ENCODE data around the gene SEC23IP. TPM values are rescaled to one million over a fixed set of nuclear protein-coding genes. Genes with fewer than 3 reads are reported as not detected.

The SEC23IP gene
- total RNA-seq, 1 donor from 2014 or later: 20.0 TPM

DNA sequence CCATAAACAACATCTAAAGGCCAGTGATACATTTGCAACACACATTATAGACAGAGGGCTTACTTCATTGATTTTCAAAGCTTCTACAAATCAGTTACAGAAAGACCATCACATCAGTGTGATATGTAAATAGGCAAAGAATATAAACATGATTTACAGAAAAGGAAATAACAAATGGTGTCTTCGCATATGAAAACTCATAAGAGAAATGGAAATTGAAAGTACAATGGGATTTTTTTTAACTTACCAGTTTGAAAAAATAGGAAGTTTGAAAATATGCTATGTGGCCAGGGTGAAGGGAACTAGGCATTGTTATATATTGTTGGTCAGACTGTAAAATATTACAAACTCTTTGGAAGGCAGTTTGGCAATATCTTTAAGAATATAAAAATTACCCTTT, 27.3 kb downstream of the SEC23IP start:
- DNase-seq (ENCODE audit: low spot score in 2 of 2) (no peak), FAIRE-seq (no peak)

DNA sequence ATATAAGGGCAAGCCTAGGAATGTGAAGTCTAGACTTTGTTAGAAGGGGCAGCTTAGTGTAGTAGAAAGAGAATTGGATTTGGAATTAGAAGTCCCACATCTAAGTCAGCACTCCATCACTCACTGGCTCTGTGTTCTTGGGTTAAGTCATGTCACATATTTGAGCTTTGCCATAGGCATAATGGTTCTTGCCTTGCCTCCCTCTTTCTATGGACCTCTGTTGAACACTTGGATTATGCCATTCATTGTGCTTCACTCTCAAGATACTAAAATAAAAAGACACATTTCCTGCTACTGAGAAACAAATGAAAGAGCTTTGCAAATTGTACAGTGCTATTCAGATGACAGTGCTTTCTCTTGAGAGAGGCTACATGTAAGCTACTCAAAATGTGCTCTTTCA, 35.9 kb downstream of the SEC23IP start:
- FAIRE-seq: no peak

DNA sequence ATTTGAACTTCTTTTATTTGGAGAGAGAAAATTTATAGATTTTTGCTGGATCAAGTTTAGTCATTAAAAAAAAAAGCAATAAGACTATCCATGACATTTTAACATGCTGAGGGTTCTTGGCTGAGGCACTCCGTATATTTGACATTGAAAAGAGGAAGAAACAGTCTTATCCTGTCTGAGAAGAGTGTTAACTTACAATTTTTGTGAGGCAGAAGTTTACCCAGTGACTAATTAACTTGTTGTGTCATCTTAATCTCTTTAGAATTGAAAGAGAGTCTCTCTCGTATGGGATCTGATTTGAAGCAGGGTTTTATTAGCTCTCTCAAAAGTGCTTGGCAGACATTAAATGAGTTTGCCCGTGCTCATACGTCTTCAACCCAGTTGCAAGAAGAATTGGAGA, 39.3 kb downstream of the SEC23IP start:
- FAIRE-seq: no peak
- DNase-seq (ENCODE audit: low spot score in 2 of 2): no peak

More for the DNA sequence above, 35.9 kb downstream of the SEC23IP start:
- DNase-seq (ENCODE audit: low spot score in 2 of 2): no peak

DNA sequence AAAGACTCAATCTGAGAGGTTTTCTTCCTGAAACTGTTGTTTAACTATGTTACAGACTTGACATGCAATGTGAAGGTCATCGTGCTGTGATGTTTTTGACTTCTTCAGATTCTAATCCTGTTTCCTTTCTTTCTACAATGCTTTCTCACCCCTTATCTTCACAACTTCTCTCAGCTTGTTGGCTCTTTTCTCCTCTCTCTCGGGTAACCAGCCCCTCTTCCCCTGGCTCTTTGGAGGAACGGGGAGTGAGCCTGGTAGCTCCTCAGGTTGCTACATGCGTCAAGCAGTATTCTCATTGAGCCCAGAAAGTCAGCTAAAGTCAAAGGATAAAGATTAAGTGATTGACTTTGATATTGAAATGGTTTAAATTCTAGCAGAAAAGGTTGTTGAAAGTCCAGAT, 40.1 kb downstream of the SEC23IP start:
- DNase-seq (ENCODE audit: low spot score in 2 of 2): no peak
- no peak for FAIRE-seq

DNA sequence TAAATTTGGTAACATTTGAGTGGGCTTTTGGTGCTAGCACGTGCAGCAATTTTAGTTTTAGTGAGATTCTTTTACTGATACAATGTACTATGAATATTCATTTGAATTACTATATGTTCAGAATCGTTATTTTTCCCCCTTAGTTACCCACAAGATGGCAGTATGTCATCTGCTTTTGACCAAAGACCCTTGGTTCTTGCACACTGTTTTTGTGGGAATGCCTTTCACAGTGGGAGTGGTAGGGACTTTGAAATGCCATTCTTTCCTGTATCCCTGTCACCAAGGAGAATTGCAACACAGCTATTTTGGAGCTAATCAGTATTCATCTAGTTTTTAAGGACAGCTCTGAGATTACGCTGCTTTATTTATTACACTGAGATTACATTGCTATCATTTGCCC, 40.6 kb downstream of the SEC23IP start:
- FAIRE-seq (no peak), DNase-seq (ENCODE audit: low spot score in 2 of 2) (peak in 1 of 2 donors; percentile 14)

DNA sequence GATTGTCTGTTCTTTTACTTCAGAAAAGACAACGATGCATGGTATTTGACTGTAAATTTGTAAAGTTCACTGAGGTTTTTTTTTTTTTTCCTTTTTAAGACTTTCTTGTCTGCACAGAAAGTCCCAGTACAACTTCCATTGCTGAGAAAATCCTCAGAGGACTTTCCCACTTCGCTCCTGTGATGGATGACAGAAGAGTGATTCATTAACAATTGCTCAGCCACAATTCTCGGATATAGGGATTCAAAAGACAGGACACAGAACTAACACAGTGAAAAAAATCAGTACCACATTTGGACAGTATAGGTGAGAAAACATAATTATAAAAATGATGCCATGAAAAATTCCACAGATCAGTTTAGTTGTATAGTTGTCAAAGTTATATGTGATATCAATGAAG, 48.0 kb downstream of the SEC23IP start:
- FAIRE-seq (no peak), DNase-seq (ENCODE audit: low spot score in 2 of 2) (no peak)

DNA sequence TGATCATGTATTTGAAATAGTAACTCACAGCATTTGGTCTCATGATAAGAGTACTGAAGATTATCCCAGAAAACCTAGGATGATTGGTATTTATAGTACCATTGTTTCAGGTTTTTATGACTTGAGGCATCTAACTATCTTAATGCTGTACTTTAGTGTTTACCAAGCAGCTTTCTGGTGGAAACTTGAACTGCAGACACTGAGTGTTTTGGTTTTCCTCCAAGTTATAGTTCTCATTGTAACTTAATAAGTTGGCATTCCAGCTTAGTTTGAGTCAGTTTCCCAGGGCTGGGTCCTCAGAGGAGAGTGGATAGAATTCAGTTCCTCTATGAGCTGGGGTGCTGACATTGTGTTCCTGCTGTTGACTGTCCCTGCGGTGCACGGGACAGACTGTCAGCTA, 50.4 kb downstream of the SEC23IP start:
- DNase-seq (ENCODE audit: low spot score in 2 of 2): no peak
- no peak for FAIRE-seq

DNA sequence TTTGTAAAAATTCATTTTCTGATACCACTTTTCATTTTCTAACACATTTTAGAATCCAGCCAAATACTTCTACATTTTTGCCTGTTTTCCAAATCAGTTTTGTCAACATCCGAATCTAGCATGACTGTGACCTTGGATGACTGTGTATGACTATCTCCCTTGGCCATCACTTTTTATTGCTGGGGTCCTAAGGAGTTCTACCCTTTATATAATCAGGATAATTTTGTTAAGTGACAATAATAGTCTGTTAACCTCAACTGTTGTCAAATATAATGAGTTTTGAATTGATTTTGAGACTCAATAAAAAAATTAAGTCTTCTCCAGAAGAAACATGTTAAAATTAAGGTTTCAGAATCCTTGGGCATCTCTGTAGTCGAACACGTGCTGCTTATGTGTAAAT, 53.3 kb downstream of the SEC23IP start:
- FAIRE-seq (no peak), DNase-seq (ENCODE audit: low spot score in 2 of 2) (no peak)

DNA sequence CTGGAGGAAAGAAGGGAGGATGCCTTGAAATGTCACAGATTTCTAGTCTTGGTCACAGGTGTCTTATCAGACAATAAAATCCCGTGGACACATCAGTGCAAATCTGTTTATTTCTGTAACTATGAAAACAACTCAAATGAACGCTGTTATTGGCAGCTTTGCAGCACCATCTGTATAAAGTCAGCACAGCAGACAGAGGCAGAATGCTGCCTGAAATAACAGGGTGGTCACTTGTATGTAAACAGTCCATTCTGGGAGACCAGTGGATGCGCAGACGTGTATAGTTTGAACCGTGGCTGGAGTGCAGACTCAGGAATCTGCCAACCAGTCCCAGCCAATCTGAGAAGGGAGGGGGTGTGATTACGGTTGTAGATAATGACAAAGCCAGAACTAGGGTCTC, 54.8 kb downstream of the SEC23IP start:
- FAIRE-seq: no peak

DNA sequence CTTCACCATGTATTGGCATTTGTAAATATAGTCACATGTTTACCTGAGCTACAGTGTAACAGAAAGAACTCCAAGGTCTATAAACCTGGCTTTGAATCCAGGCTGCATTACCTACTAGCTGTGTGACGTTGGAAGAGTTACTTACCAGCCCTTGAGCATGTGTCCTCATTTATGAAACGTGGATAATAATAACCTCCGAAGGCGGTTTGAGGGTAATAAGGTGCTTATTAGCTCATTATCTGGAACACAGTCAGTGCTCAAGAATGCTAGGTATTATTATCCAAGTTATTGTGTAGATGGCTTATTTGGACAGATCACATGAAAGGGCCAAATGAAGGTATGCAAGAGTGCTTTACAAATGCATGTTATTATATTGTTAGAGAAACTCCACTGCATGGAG, 64.9 kb downstream of the SEC23IP start:
- DNase-seq (ENCODE audit: low spot score in 2 of 2) (no peak), FAIRE-seq (no peak)

More for the DNA sequence above, 54.8 kb downstream of the SEC23IP start:
- no peak for DNase-seq (ENCODE audit: low spot score in 2 of 2)

DNA sequence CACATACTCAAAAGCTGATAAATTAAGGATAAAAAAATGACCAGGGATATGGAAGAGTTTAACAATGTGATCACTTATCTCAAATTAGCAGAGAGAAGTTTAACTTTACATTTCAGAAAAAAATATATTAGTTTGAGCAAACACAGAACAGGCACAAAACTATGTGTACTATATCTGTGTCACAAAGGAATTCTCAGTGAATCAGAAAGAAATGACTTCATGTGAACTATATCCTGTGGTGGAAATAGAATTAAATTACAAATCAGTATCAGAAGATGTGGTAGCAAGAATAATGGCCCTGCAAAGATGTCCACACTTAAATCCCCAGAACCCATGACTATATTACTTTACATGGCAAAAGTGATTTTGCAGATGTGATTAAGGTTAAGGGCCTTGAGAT, 70.3 kb downstream of the SEC23IP start:
- FAIRE-seq: no peak
- DNase-seq (ENCODE audit: low spot score in 2 of 2): no peak

DNA sequence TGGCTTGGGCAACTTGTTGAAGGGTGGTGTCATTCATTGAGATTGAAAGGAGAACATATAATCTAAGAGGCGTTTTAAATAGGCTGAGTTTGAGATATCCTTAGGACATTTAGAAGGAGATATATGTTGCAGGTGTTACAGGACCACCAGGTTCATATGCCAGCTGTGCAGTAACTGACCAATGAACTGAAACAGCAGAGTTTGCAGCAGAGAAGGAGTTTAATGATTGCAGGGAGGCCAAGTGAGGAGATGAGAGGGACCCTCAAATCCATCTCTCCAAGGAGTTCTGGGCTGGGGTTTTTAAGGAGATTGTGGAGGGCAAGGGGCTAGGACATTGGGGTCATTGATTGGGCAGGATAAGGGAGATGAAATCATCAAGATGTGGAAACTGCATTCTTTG, 74.5 kb downstream of the SEC23IP start:
- FAIRE-seq: no peak
- DNase-seq (ENCODE audit: low spot score in 2 of 2): no peak

DNA sequence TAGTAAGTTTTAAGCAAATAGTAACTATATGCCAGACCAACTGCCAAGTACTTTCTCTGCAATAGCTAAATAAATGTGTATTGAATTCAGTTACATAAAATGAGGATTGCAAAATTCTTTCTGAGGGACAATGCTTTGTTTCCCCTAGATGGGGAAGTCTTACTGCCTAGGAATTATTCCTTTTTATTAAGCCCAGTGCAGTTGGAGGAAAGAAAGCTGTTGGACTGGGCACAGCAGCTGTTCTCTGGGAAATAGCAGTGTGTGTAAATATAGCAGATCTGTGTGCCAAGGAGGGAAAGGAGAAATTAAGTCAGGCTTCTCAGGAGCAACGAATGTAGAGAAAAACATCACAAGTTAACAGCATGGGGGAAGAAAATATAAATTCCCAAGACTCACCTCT, 77.1 kb downstream of the SEC23IP start:
- no peak for FAIRE-seq
- DNase-seq (ENCODE audit: low spot score in 2 of 2): no peak

DNA sequence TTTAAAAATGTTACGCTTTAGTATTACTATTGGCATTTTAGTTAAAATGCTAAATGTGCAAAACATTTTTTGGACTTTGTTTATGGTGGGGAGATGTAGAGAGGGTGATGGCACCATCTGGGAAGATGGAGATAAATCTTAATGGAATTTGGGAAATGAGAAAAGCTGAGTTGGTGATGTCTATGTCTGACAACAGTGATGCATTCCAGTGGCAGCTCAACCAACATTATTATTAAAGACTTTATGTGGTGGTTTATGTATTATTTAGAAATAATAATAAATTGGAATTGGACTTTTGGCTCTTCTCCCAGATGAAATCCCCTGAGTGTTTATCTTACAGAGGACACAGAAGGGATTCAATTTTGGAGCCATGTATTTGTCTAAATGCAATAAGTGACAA, 77.6 kb downstream of the SEC23IP start:
- DNase-seq (ENCODE audit: low spot score in 2 of 2): no peak
- no peak for FAIRE-seq

DNA sequence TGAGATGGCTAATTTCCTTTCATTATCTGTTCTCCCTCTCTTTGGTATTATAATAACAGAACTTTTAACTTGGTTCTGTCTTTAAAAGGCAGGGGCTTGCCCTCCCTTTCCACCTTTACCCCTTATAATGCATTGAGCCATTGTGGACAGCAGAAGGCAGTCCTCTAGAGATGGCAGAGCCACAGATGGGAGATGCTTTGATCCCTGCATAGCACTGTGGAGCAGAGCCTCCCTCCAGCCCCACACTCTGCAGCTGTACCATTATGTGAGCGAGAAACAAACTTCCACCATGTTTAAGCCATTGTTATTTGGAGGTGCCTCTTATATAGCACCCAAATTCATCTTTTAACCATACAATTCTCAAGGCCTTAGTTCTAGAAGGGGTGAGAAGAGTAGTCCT, 78.4 kb downstream of the SEC23IP start:
- DNase-seq (ENCODE audit: low spot score in 2 of 2) (no peak), FAIRE-seq (no peak)

DNA sequence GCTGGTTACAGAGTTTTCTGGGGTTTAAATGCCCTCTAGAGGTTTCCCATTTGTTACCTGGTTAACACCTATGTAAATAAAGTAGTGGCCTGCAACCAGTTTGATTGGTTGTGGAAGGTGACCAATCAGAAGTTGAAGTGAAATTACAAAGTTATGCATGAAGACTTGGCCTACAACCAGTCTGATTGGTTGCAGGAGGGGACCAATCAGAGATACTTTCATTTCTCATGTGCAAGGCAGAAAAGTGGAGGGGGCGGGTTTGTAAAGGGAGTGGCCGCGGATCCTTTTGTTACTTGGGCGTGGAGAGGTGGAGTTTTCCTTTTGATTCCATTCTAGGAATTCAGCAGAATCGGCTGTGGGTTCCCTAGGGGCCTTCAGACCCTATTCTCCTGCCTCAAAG, 80.8 kb downstream of the SEC23IP start:
- DNase-seq (ENCODE audit: low spot score in 2 of 2): no peak
- FAIRE-seq: no peak

DNA sequence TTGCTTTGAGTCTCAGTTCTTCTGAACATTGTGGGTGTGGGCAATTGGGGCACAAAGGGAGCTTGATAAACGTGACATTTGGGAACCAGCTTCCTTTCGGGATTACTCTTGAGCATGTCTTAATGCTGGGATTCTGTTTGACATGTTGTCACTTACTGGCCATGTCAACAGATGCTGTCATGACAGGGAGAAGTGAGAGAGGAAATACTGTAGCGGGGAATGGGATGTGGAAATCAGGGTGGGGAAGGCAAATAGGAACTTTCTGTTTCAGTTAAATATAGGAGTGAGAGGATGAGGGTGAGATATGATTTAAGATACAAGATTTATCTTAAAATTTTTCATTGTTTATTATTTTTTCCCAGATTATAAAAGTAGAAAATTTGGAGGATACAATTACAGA, 83.9 kb downstream of the SEC23IP start:
- FAIRE-seq: no peak
- no peak for DNase-seq (ENCODE audit: low spot score in 2 of 2)

DNA sequence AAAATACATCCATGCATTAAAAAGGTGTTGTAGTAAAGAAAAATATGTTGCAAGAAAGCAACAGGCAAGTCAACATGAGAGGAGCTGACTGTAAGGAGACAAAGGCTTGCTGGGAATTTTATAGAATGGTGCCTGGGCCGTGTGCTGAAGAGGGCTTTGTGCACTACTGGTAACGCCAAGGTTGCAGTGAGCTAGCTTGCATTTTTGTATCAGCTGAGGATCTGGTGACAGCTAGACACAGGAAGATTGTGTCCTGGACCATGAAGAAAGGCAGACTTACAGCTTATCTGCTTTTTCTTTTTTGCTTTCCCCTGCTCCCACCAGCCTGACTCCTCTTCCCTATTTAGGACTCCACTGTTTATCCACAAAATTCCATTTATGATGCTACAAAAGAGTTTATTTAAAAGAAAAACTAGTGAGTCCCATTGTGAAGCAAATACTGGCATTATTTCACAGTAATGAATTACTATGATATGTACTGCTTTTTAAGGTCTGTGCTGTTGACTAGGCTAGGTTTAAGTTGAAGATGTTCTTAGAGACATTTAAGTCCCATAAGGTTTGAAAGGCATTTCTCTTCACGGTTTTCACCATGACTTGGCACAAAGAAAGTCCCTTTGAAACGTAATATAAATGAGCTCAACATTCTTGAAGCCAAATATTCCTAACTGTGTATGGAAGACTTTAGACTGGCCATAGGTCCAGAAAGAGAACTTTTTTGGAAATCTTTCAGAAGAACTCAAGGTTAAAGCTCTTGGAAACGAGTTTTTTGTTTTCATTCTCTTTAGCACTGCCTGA, 88.6 kb downstream of the SEC23IP start:
- FAIRE-seq (no peak), DNase-seq (ENCODE audit: low spot score in 2 of 2) (no peak)

DNA sequence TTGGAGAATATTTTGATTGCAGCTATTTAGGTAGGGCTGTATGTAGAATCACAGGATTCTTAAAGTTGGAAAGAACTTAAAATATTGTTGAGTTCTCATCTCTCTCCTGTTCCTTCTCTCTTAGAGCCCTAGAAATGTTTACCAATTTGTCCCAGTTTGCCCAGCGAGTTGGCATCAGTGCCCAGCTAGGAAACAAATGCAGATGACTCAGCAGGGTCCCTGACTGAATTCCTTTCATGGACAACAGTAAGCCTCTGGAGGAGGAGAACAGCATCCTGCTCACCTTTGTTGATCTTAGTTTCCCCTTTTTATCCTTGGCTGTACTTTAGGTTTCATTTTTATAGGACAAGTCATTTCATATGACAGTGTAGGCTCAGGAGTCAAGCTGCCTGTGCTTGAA, 89.3 kb downstream of the SEC23IP start:
- no peak for FAIRE-seq
- DNase-seq (ENCODE audit: low spot score in 2 of 2): no peak

DNA sequence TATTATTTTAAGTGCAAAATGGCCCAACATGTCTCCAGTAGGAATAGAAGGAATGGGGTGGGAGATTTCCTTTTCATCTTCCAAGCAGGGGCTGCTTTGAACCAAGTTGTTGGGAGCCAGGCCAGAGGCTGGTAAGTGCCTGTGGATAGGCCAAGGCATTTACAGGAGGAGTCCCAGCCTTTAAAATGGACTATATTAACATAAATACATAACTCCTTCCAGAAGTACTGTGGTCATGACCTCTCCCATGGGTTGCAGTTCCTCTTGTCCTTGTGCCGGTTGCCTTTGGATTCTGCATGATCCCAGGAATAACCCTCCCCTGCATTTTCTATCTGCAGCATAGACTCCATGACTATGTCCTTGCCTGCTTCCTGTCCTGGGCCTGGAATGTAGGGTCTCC, 95.8 kb downstream of the SEC23IP start:
- no peak for DNase-seq (ENCODE audit: low spot score in 2 of 2)
- no peak for FAIRE-seq

DNA sequence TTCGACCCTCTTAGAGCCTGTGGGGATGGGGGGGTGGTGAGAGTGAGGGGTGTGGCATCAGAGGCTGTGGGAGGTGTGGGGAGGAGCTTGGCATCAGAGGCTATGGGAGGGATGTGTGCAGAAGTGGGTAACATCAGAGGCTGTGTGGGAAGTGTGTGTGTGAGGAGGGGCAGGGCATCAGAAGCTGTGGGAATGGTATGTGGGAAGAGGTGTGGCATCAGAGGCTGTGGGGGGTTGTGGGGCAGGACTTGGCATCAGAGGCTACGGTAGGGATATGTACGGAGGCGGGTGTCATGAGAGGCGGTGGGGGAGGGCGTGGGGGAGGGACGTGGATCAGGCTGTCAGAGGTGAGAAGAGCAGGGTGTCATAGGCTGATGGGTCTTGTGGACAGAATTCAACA, 97.4 kb downstream of the SEC23IP start:
- DNase-seq (ENCODE audit: low spot score in 2 of 2): no peak
- FAIRE-seq: no peak

DNA sequence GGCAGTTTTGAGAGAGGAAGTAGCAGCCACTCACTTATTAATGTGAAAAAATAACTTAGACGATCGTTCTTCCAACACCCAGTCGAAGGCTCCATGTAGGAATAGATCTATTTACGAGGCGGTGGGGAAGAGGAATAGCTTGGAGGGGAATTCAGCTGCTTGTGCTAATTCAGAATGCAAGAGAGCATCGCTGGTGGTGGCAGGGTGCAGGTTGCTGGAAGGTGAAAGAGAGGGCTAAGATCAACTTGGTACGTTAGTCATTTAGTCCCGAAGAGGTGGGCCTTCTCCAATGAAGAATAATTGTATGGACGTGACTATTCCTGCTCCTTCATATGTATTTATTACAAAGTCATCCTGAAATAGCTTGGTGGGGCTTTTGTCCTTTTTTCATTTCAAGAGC, 98.5 kb downstream of the SEC23IP start:
- no peak for DNase-seq (ENCODE audit: low spot score in 2 of 2)
- FAIRE-seq: no peak

DNA sequence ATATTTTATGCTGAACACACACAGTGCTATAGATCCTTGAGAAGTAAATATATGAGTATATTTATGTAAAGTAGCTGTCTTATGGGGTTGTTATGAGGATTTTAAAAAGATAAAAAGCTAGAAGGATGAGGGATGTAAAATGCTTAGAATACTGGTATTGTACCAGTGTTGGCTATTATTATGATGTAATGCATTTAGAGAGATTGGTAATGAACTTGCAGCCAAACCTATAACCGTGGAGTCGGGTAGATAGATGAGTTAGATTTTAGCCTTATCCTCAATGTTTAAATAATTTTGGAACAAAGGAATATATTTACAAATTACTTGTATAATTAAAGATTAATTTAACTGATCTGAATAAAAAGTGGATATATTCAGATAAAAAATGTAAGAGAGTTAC, 99.3 kb downstream of the SEC23IP start:
- FAIRE-seq (no peak), DNase-seq (ENCODE audit: low spot score in 2 of 2) (no peak)

All from frontal cortex (tissue), 4 donors.